Peyer's patch (tissue), 4 donors: Measurements from ENCODE around the gene PHYKPL.

Experiments used
- CTCF ChIP-seq, 6 experiments: fragments of 450-650 bp in 4 of 6; fragments of 200-600 bp in 2 of 6; sonication (generic) in 1 of 6; IDR thresholded peaks; one replicate each; pipeline ENCODE4 v1.5.1; 2017 to 2019; ENCODE audit warnings: antibody characterized with exemption in 6 of 6, mild to moderate bottlenecking in 3 of 6, moderate library complexity in 1 of 6
- POLR2A ChIP-seq, 2 donors: fragments of 450-650 bp; IDR thresholded peaks; one replicate each; pipeline ENCODE4 v1.5.1; 2017; ENCODE audit warnings: antibody characterized with exemption in 2 of 2, mild to moderate bottlenecking in 2 of 2, moderate library complexity in 2 of 2

GRCh38 chr5:178215280-178216002, 17.2 kb downstream of the PHYKPL start:
- TF ChIP-seq CTCF (IDR thresholded peaks at IDR 0.05) = no peak
- TF ChIP-seq POLR2A (IDR thresholded peaks at IDR 0.05) = no peak
